ENCODE data around the gene CYSLTR1.

CYSLTR1 gene

DNA sequence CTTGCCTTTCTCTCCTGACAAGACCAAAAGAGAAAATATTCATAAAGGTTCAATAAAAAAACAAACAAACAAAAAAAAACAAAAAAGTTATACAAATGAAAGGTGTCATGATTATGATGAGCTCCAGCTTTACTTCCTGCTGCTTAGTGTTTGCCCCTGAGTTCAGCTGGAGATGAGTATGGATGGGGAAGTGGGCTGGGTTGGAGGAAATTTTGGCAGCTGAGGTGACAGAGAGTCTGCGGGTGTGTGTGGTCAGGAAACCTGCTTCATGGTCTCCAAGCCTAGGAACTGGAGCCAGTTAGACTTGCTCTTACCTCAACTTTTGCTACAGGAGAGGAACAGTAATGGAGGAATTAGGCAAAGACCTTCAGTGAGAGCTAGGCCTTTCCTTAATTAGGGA is 4.3 kb upstream of the CYSLTR1 start:
- H3K4me3 ChIP-seq (ENCODE audit: low read depth, low read length) = no peak overlapping the region
- DNase-seq (ENCODE audit: low read depth) = no peak
- TF ChIP-seq, protein P1, sequence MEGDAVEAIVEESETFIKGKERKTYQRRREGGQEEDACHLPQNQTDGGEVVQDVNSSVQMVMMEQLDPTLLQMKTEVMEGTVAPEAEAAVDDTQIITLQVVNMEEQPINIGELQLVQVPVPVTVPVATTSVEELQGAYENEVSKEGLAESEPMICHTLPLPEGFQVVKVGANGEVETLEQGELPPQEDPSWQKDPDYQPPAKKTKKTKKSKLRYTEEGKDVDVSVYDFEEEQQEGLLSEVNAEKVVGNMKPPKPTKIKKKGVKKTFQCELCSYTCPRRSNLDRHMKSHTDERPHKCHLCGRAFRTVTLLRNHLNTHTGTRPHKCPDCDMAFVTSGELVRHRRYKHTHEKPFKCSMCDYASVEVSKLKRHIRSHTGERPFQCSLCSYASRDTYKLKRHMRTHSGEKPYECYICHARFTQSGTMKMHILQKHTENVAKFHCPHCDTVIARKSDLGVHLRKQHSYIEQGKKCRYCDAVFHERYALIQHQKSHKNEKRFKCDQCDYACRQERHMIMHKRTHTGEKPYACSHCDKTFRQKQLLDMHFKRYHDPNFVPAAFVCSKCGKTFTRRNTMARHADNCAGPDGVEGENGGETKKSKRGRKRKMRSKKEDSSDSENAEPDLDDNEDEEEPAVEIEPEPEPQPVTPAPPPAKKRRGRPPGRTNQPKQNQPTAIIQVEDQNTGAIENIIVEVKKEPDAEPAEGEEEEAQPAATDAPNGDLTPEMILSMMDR (conservative IDR thresholded peaks at IDR 0.05; ENCODE audit: low read depth, low read length) = no peak

DNA sequence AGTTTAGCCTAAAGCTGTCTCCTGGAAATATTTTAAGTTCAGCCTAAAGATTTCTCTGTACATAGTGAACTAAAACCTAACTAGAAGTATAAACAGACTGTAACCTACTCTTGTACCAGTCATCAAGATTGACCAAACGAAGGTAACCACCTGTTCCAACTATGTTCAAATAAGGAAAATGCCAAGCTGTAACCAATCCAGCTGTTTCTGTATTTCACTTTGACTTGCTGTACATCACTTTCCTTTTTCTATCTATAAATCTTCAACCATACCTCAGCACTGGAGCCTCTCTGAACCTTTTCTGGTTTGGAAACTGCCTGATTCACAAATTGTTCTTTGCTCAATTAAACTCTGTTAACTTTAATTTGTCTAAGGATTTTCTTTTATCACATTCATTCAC is 3.1 kb upstream of the CYSLTR1 start:
- H3K4me3 ChIP-seq (ENCODE audit: low read depth, low read length) = no peak overlapping the region
- no peak for DNase-seq (ENCODE audit: low read depth)
- TF ChIP-seq, protein P1 (conservative IDR thresholded peaks at IDR 0.05; ENCODE audit: low read depth, low read length) = no peak

- no peak for DNase-seq (ENCODE audit: low read depth)
- TF ChIP-seq, protein P1 (conservative IDR thresholded peaks at IDR 0.05; ENCODE audit: low read depth, low read length) = no peak
- H3K4me3 ChIP-seq (ENCODE audit: low read depth, low read length) = no peak overlapping the region
Observed at GRCh38 chrX:78330068-78330467, 2.7 kb upstream of the CYSLTR1 start.

- no peak for DNase-seq (ENCODE audit: low read depth)
- TF ChIP-seq, protein P1 (conservative IDR thresholded peaks at IDR 0.05; ENCODE audit: low read depth, low read length) = no peak
- H3K4me3 ChIP-seq (ENCODE audit: low read depth, low read length) = no peak overlapping the region
Observed at GRCh38 chrX:78329486-78329885, 2.1 kb upstream of the CYSLTR1 start.

DNA sequence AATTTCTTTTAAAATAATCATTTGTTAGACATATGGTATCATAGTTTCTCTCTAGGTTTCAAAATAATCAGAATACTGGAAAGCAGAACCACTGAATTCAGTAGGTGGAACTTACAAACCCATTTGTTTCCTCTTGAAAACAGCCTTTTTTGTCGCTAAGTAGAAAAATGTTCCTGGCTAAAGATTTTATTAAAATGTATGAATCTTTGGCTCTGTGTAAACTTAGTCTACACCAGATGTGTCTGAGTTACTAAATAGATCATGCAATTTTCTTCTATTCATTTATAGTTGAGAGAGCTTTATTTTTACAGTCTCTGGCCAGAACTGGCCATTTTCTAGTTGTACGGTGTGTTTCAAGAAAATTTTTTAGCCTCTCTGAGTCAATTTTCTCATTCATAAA is 1.0 kb downstream of the CYSLTR1 start:
- TF ChIP-seq, protein P1 (conservative IDR thresholded peaks at IDR 0.05; ENCODE audit: low read depth, low read length) = no peak
- DNase-seq (ENCODE audit: low read depth) = no peak
- H3K4me3 ChIP-seq (ENCODE audit: low read depth, low read length) = no peak overlapping the region

DNA sequence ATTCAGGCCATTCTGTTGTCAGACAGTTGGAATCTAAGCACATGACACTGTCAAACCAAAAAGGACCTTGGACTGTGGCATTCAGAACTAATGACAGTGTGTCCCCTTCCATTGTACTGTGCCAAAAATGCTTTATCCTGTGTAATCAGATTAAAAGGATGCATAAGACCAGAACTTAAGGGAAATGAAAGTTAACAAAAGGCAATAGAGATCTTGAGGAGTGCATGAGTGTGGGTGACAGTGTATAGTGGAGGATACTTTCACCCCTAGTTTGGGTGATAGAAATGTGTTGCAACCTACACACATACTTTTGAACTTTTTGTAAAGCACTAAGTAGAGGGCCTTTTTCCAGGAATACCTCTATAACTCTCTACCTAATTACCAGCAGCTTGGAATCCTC is 4.5 kb downstream of the CYSLTR1 start:
- TF ChIP-seq, protein P1 (conservative IDR thresholded peaks at IDR 0.05; ENCODE audit: low read depth, low read length) = no peak
- DNase-seq (ENCODE audit: low read depth) = no peak
- no peak overlapping the region for H3K4me3 ChIP-seq (ENCODE audit: low read depth, low read length)

GRCh38 chrX:78321809-78322208 is 5.6 kb downstream of the CYSLTR1 start:
- H3K4me3 ChIP-seq (ENCODE audit: low read depth, low read length) = no peak overlapping the region
- DNase-seq (ENCODE audit: low read depth) = no peak
- TF ChIP-seq, protein P1 (conservative IDR thresholded peaks at IDR 0.05; ENCODE audit: low read depth, low read length) = no peak

Measured in choroid plexus epithelial cell (primary cell).